Panc1 (cell line): Measurements from ENCODE around the gene MTMR11. TPM values are rescaled to one million over a fixed set of nuclear protein-coding genes. Genes with fewer than 3 reads are reported as not detected.
"Not testable (repeated sequence)": the region's sequence is repeated elsewhere in the genome, so short reads cannot be mapped to it uniquely, and the experiment has no call there.

ENCODE experiments used
- ATAC-seq: fragments of 200-7000 bp; cut with Tn5 transposase; 2 replicates; pipeline ENCODE4 v1.9.1; 2020; ENCODE audit warnings: mild to moderate bottlenecking, moderate library complexity
- BruUV-seq: library from RNA; stranded (reverse); fragments of 400-500 nt; replicated peaks from 2 replicates; lab custom pipeline; 2021; lab: Mats Ljungman, UMichigan
- CTCF ChIA-PET: fragments of 300-600 bp; sonication (Branson Sonifier 250); formaldehyde crosslinking; loops from one replicate; lab custom pipeline; 2022; ENCODE audit warnings: antibody characterized with exemption; lab: Charles Lee
- POLR2A ChIA-PET: fragments of 300-600 bp; sonication (Branson Sonifier 250); formaldehyde crosslinking; loops from one replicate; lab custom pipeline; 2022; ENCODE audit warnings: antibody characterized with exemption; lab: Charles Lee
- DNase-seq: peaks from one replicate; pipeline ENCODE4 v3.0.0-alpha.2; 2010; ENCODE audit warnings: low read depth, low spot score
- H3K27ac ChIP-seq: 2 replicates; pipeline ENCODE4 v1.5.1; 2011; ENCODE audit warnings: mild to moderate bottlenecking, low read length, inconsistent platforms
- H3K27me3 ChIP-seq: fragments of 200-500 bp; sonication (Bioruptor generic); 2 replicates; pipeline ENCODE4 v1.6.0; 2014; ENCODE audit warnings: low read length, inconsistent platforms; ENCODE audit not compliant: control insufficient read depth, insufficient read depth
- H3K36me3 ChIP-seq: fragments of 200-500 bp; sonication (Bioruptor generic); 2 replicates; pipeline ENCODE4 v1.5.1; 2014; ENCODE audit warnings: inconsistent platforms, mild to moderate bottlenecking, low read length, moderate library complexity; ENCODE audit not compliant: control insufficient read depth, insufficient read depth
- H3K4me1 ChIP-seq: 2 replicates; pipeline ENCODE4 v1.5.1; 2011; ENCODE audit warnings: inconsistent platforms, mild to moderate bottlenecking, low read length, moderate library complexity; ENCODE audit not compliant: control insufficient read depth, insufficient read depth
- H3K4me3 ChIP-seq, 2 experiments: 2 replicates each; pipeline ENCODE4 v1.5.1; 2011 to 2012; ENCODE audit warnings: low read depth in 2 of 2, low read length in 2 of 2, mild to moderate bottlenecking in 2 of 2, inconsistent platforms in 1 of 2, moderate library complexity in 1 of 2
- H3K9me3 ChIP-seq: fragments of 200-500 bp; sonication (Bioruptor generic); 2 replicates; pipeline ENCODE4 v1.5.1; 2014; ENCODE audit warnings: low read depth, mild to moderate bottlenecking, inconsistent platforms, low read length, moderate library complexity; ENCODE audit not compliant: control insufficient read depth, insufficient read depth
- POLR2AphosphoS5 ChIP-seq: IDR thresholded peaks from 2 replicates; pipeline ENCODE4 v1.6.1; 2012; ENCODE audit warnings: mild to moderate bottlenecking, low read depth, low read length, moderate library complexity
- SIN3A ChIP-seq: IDR thresholded peaks from 2 replicates; pipeline ENCODE4 v1.6.1; 2012; ENCODE audit warnings: low read depth, mild to moderate bottlenecking, low read length, moderate library complexity, borderline replicate concordance; ENCODE audit not compliant: insufficient read depth
- in situ Hi-C: cut with HindIII; loops from 2 replicates; pipeline ENCODE4 v1.10.0; 2016; ENCODE audit warnings: low sequenced_read_pairs, low pct_unique_long_range_greater_than_20kb
- intact Hi-C: fragments of 100-400 bp; cut with micrococcal nuclease; formaldehyde crosslinking; loops from one replicate; pipeline ENCODE4 v1.10.0; 2022; ENCODE audit not compliant: unreplicated experiment
- total RNA-seq: library from RNA; stranded (reverse); gene quantifications from one replicate; pipeline ENCODE4 v1.2.1, GENCODE V29; 2021; ENCODE audit not compliant: unreplicated experiment
- TF ChIP-seq, protein P1 (sequence below): fragments of 450-650 bp; IDR thresholded peaks from 2 replicates; pipeline ENCODE4 v1.5.1; 2017; ENCODE audit warnings: mild to moderate bottlenecking
- TF ChIP-seq, protein P2 (sequence below), 2 experiments: IDR thresholded peaks; 2 replicates each; pipeline ENCODE4 v1.6.1; 2011 to 2012; ENCODE audit warnings: low read depth in 2 of 2, control low read depth in 1 of 2, low read length in 1 of 2, mild to moderate bottlenecking in 1 of 2, moderate library complexity in 1 of 2; ENCODE audit not compliant: insufficient read depth in 1 of 2

Gene MTMR11
- total RNA-seq, 1 experiment from 2014 or later = 12.0 TPM

- ATAC-seq (peak; percentile 79), DNase-seq (peak; percentile 99)
- in situ Hi-C loops (no loop called here), intact Hi-C loops (no loop called here)
- Histone ChIP-seq H3K27me3 (no peaks in the 10 kb centered on the region), H3K4me3 (peak overlapping the region; percentile 91 to 95), H3K9me3 (no peaks in the 10 kb centered on the region), H3K4me1 (peaks cover 15% of the 10 kb centered on the region), H3K27ac (peak overlapping the region; percentile 99), H3K36me3 (no peaks in the 10 kb centered on the region; the same call in 1 of the 2 replicates)
- CTCF ChIA-PET = no interaction called here
- TF ChIP-seq SIN3A (peak; percentile 6), POLR2AphosphoS5 (peak; percentile 88)
- TF ChIP-seq, protein P1, sequence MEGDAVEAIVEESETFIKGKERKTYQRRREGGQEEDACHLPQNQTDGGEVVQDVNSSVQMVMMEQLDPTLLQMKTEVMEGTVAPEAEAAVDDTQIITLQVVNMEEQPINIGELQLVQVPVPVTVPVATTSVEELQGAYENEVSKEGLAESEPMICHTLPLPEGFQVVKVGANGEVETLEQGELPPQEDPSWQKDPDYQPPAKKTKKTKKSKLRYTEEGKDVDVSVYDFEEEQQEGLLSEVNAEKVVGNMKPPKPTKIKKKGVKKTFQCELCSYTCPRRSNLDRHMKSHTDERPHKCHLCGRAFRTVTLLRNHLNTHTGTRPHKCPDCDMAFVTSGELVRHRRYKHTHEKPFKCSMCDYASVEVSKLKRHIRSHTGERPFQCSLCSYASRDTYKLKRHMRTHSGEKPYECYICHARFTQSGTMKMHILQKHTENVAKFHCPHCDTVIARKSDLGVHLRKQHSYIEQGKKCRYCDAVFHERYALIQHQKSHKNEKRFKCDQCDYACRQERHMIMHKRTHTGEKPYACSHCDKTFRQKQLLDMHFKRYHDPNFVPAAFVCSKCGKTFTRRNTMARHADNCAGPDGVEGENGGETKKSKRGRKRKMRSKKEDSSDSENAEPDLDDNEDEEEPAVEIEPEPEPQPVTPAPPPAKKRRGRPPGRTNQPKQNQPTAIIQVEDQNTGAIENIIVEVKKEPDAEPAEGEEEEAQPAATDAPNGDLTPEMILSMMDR = no peak
- BruUV-seq = TSS peak; percentile 99
- POLR2A ChIA-PET = interaction anchor here (0.6 to 1.1 kb wide), 2 partner anchors 33 to 282 kb away, joined by 3 to 5 read pairs; no protein-coding TSS in a partner anchor
Observed at GRCh38 chr1:149886396-149887195, 50.1 kb downstream of the MTMR11 start.

- H3K4me3 ChIP-seq = peak overlapping the region; percentile 91 to 95
- BruUV-seq = TSS peak; percentile 92
- H3K9me3 ChIP-seq, in situ Hi-C loops, ATAC-seq, CTCF ChIA-PET, DNase-seq, H3K36me3 ChIP-seq, intact Hi-C loops, H3K27me3 ChIP-seq: not testable (repeated sequence)
- POLR2A ChIA-PET = interaction anchor here (0.6 to 1.1 kb wide), 4 partner anchors 33 to 282 kb away, joined by 3 to 5 read pairs (median 3); no protein-coding TSS in a partner anchor
- H3K4me1 ChIP-seq = peaks cover 15% of the 10 kb centered on the region
- H3K27ac ChIP-seq = peak overlapping the region; percentile 86
Observed at GRCh38 chr1:149886121-149886395, 50.6 kb downstream of the MTMR11 start.

DNA sequence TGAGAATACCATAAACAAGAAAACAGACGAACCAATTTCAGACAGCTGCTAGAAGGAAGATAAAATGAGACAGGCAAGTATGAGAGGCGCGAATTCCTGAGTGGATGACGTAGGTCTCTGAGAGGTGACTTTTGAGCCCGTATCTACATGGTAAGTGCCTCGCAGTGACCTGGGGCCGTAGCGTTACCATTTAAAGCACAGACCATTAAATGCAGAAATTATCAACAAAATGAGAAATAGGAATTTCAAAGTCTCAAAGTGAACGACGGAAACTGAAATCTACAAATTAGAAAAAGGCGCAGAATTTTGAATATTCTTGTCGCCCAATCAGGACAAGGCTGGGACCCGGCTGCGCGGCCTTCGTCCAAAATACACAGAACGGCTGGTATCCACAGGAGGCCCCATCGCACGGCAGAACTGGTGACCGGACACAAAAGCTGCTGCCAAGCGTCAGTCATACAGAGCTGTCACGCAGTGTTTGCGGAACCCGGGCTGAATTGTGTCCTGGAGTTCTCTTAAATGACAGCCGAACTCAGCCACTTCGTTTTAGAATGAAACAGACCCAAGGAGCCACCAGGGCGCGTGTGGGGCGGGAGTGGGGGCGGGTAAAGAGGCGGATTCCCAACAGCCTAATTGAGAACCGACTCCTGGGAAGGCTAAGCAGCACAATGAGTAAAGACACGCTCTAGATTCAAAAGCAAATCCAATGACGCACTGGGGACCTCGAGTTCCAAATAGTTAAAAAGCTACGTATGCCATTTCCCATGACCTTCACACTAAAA lies 51.1 kb downstream of the MTMR11 start:
- peaks cover 15% of the 10 kb centered on the region for H3K4me1 ChIP-seq
- CTCF ChIA-PET = interaction anchor here (1.0 kb wide), 1 partner anchor 302 kb away, joined by 4 read pairs; no protein-coding TSS in a partner anchor
- H3K4me3 ChIP-seq = peak overlapping the region; percentile 91 to 95
- TF ChIP-seq, protein P1 = no peak
- TF ChIP-seq SIN3A = peak; percentile 92; the same call in 1 of the 2 replicates
- TF ChIP-seq POLR2AphosphoS5 = peak; percentile 81
- TF ChIP-seq, protein P2, sequence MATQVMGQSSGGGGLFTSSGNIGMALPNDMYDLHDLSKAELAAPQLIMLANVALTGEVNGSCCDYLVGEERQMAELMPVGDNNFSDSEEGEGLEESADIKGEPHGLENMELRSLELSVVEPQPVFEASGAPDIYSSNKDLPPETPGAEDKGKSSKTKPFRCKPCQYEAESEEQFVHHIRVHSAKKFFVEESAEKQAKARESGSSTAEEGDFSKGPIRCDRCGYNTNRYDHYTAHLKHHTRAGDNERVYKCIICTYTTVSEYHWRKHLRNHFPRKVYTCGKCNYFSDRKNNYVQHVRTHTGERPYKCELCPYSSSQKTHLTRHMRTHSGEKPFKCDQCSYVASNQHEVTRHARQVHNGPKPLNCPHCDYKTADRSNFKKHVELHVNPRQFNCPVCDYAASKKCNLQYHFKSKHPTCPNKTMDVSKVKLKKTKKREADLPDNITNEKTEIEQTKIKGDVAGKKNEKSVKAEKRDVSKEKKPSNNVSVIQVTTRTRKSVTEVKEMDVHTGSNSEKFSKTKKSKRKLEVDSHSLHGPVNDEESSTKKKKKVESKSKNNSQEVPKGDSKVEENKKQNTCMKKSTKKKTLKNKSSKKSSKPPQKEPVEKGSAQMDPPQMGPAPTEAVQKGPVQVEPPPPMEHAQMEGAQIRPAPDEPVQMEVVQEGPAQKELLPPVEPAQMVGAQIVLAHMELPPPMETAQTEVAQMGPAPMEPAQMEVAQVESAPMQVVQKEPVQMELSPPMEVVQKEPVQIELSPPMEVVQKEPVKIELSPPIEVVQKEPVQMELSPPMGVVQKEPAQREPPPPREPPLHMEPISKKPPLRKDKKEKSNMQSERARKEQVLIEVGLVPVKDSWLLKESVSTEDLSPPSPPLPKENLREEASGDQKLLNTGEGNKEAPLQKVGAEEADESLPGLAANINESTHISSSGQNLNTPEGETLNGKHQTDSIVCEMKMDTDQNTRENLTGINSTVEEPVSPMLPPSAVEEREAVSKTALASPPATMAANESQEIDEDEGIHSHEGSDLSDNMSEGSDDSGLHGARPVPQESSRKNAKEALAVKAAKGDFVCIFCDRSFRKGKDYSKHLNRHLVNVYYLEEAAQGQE (IDR thresholded peaks at IDR 0.05; ENCODE audit: insufficient read depth in 1 of 2, low read depth in 2 of 2, low read length in 1 of 2) = no peak
- H3K9me3 ChIP-seq = no peaks in the 10 kb centered on the region
- in situ Hi-C loops (no loop called here), intact Hi-C loops (no loop called here)
- peak overlapping the region; percentile 86 for H3K27ac ChIP-seq
- H3K36me3 ChIP-seq = no peaks in the 10 kb centered on the region; the same call in 1 of the 2 replicates
- no TSS peak for BruUV-seq
- peak; percentile 78 for DNase-seq
- H3K27me3 ChIP-seq = no peaks in the 10 kb centered on the region
- POLR2A ChIA-PET = interaction anchor here (0.6 to 1.1 kb wide), 4 partner anchors 34 to 283 kb away, joined by 3 to 5 read pairs (median 3); no protein-coding TSS in a partner anchor
- peak; percentile 47 for ATAC-seq
